ENCODE results near the gene SEPTIN10. TPM values are rescaled to one million over a fixed set of nuclear protein-coding genes. Genes with fewer than 3 reads are reported as not detected.

Gene SEPTIN10
- total and polyA plus RNA-seq, 2 of the 8 experiments (the other 6 are each of a cell fraction or from before 2014, with no cell fraction given) = 23.7 to 101 TPM

DNA sequence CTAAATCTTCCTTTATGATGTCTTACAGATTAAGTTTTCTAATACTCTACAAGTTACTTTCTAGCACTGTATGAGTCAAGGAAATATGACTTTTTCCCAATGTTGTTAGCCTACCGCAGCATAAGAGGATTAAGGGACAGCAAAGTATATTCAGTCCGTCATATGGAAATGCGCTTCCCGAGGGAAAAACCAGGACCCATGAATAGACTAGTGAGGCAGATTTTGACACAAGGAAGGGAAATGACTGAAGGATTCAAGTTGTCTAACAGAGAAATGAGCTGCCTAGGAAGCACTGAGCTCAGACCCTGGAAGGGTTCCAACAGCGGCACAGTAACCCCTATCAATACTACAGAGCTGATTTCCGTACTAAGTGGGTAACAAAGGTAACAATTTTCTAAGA, 12.0 kb downstream of the SEPTIN10 start:
- H2AK5ac ChIP-seq (ENCODE audit: low read depth, low read length) = no peak overlapping the region
- no peak overlapping the region for H2BK20ac ChIP-seq (ENCODE audit: low read length)
- peaks cover 2 to 8% (median 5%) of the 10 kb centered on the region in 4 experiments; a peak in 3 of 7 replicates for H3K4me1 ChIP-seq (replicated peaks in 1 of 4; ENCODE audit: control insufficient read depth in 3 of 4, insufficient read depth in 4 of 4, low read length in 3 of 4)
- H3K23ac ChIP-seq (ENCODE audit: insufficient read length) = no peak overlapping the region
- FAIRE-seq (no peak), DNase-seq (ENCODE audit: low read depth in 1 of 2, low spot score in 2 of 2) (no peak)
- no peaks in the 10 kb centered on the region for H3K23me2 ChIP-seq (ENCODE audit: low read depth, low read length)
- no peak overlapping the region for H3K14ac ChIP-seq (ENCODE audit: insufficient read length)
- H2BK5ac ChIP-seq (ENCODE audit: low read depth, low read length) = no peak overlapping the region; the same call in 1 of the 2 replicates
- no peak overlapping the region for H3K18ac ChIP-seq (ENCODE audit: extremely low read depth, low read length)
- no peak overlapping the region for H4K5ac ChIP-seq (ENCODE audit: insufficient read length, low read depth, low read length)
- H3K56ac ChIP-seq (replicated peaks; ENCODE audit: insufficient read length, low read depth, low read length) = no peak overlapping the region
- H2BK15ac ChIP-seq (ENCODE audit: low read length) = no peak overlapping the region
- H3K79me1 ChIP-seq (ENCODE audit: low read depth, low read length) = peaks cover 10% of the 10 kb centered on the region
- no peak overlapping the region for H4K8ac ChIP-seq (ENCODE audit: extremely low read depth, insufficient read depth, low read length)
- no peak overlapping the region for H3K4me2 ChIP-seq (ENCODE audit: insufficient read depth in 1 of 2, low read depth in 2 of 2, low read length in 2 of 2)
- H2BK12ac ChIP-seq (ENCODE audit: low read depth, low read length) = no peak overlapping the region
- no peak overlapping the region for H3K4me3 ChIP-seq (ENCODE audit: extremely low read depth in 1 of 4, insufficient read depth in 2 of 4, low read depth in 3 of 4, low read length in 4 of 4)
- no peak overlapping the region for H3K27ac ChIP-seq (ENCODE audit: low read depth, low read length)
- no peak overlapping the region for H3K9ac ChIP-seq (replicated peaks in 1 of 4; ENCODE audit: extremely low read depth in 1 of 4, low read depth in 3 of 4, low read length in 3 of 4)
- ChIA-PET CTCF (ENCODE audit: partially characterized antibody) (interaction anchor here (0.7 to 2.0 kb wide), 3 partner anchors 11 to 55 kb away, joined by 3 to 7 read pairs (median 6); no protein-coding TSS in a partner anchor), POLR2A (ENCODE audit: partially characterized antibody) (interaction anchor here (4.4 kb wide), 1 partner anchor 12 kb away, joined by 33 read pairs; the partner anchor contains the start of genes SEPTIN10 and SOWAHC)
- WGBS, 2 experiments (ENCODE audit: extremely low coverage in 1 of 2, insufficient coverage in 1 of 2, insufficient read length in 1 of 2, insufficient replicate concordance in 2 of 2, low coverage in 1 of 2, low lambda C conversion rate in 2 of 2, missing lambda C conversion rate in 1 of 2) = 87% methylated on average over 6 of the region's 6 CpGs; no CpG with 5 or more reads in 1 of the 2 experiments
- H3K79me2 ChIP-seq (ENCODE audit: control insufficient read depth in 1 of 2, insufficient read depth in 2 of 2, low read length in 2 of 2) = peaks cover 0 to 82% of the 10 kb centered on the region in 2 experiments; a peak in 3 of 4 replicates
- H3K27me3 ChIP-seq (replicated peaks in 1 of 4; ENCODE audit: control insufficient read depth in 3 of 4, extremely low read depth in 1 of 4, insufficient read depth in 3 of 4, low read length in 3 of 4) = no peaks in the 10 kb centered on the region
- no peak overlapping the region for H2BK120ac ChIP-seq (replicated peaks; ENCODE audit: low read depth, low read length)
- no peaks in the 10 kb centered on the region for H3K36me3 ChIP-seq (ENCODE audit: control insufficient read depth in 2 of 4, insufficient read depth in 4 of 4, low read length in 3 of 4)
- H4K20me1 ChIP-seq (replicated peaks in 1 of 2; ENCODE audit: control insufficient read depth in 1 of 2, insufficient read depth in 2 of 2, low read length in 2 of 2) = peaks cover 3 to 11% of the 10 kb centered on the region in 2 experiments
- no peak overlapping the region for H3K4ac ChIP-seq (replicated peaks; ENCODE audit: insufficient read length, low read depth, low read length)
- no peak overlapping the region for H2AFZ ChIP-seq (ENCODE audit: low read length)
- H3K9me3 ChIP-seq (ENCODE audit: insufficient read depth in 2 of 2, low read depth in 1 of 2, low read length in 1 of 2) = no peaks in the 10 kb centered on the region
- H4K91ac ChIP-seq (replicated peaks; ENCODE audit: insufficient read length, low read length) = no peak overlapping the region
- TF ChIP-seq, protein P1, sequence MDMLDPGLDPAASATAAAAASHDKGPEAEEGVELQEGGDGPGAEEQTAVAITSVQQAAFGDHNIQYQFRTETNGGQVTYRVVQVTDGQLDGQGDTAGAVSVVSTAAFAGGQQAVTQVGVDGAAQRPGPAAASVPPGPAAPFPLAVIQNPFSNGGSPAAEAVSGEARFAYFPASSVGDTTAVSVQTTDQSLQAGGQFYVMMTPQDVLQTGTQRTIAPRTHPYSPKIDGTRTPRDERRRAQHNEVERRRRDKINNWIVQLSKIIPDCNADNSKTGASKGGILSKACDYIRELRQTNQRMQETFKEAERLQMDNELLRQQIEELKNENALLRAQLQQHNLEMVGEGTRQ (IDR thresholded peaks at IDR 0.05; ENCODE audit: low read length) = no peak
- TF ChIP-seq NRF1 (IDR thresholded peaks at IDR 0.05; ENCODE audit: low read depth, low read length) (no peak), POLR2A (IDR thresholded peaks at IDR 0.05; ENCODE audit: control extremely low read depth in 1 of 2, low read depth in 2 of 2, low read length in 2 of 2) (no peak), CBX8 (IDR thresholded peaks at IDR 0.05; ENCODE audit: borderline replicate concordance, low read depth, low read length) (no peak), BACH1 (IDR thresholded peaks at IDR 0.05; ENCODE audit: low read length) (no peak), TEAD4 (IDR thresholded peaks at IDR 0.05; ENCODE audit: low read depth, low read length) (no peak), YY1 (IDR thresholded peaks at IDR 0.05; ENCODE audit: low read depth, low read length) (no peak)
- TF ChIP-seq, protein P2, sequence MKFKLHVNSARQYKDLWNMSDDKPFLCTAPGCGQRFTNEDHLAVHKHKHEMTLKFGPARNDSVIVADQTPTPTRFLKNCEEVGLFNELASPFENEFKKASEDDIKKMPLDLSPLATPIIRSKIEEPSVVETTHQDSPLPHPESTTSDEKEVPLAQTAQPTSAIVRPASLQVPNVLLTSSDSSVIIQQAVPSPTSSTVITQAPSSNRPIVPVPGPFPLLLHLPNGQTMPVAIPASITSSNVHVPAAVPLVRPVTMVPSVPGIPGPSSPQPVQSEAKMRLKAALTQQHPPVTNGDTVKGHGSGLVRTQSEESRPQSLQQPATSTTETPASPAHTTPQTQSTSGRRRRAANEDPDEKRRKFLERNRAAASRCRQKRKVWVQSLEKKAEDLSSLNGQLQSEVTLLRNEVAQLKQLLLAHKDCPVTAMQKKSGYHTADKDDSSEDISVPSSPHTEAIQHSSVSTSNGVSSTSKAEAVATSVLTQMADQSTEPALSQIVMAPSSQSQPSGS (IDR thresholded peaks at IDR 0.05; ENCODE audit: low read length) = no peak
- TF ChIP-seq, protein P3, sequence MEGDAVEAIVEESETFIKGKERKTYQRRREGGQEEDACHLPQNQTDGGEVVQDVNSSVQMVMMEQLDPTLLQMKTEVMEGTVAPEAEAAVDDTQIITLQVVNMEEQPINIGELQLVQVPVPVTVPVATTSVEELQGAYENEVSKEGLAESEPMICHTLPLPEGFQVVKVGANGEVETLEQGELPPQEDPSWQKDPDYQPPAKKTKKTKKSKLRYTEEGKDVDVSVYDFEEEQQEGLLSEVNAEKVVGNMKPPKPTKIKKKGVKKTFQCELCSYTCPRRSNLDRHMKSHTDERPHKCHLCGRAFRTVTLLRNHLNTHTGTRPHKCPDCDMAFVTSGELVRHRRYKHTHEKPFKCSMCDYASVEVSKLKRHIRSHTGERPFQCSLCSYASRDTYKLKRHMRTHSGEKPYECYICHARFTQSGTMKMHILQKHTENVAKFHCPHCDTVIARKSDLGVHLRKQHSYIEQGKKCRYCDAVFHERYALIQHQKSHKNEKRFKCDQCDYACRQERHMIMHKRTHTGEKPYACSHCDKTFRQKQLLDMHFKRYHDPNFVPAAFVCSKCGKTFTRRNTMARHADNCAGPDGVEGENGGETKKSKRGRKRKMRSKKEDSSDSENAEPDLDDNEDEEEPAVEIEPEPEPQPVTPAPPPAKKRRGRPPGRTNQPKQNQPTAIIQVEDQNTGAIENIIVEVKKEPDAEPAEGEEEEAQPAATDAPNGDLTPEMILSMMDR (IDR thresholded peaks at IDR 0.05; ENCODE audit: control extremely low read depth in 1 of 3, insufficient read depth in 1 of 3, low read depth in 1 of 3, low read length in 3 of 3) = no peak

Measured in H1 (cell line).